Peyer's patch (tissue), 4 donors: Measurements from ENCODE around the gene SSRP1.

Experiments
- POLR2A ChIP-seq, 2 donors: fragments of 450-650 bp; IDR thresholded peaks; one replicate each; pipeline ENCODE4 v1.5.1; 2017; ENCODE audit warnings: antibody characterized with exemption in 2 of 2, mild to moderate bottlenecking in 2 of 2, moderate library complexity in 2 of 2
- TF ChIP-seq, protein P1 (sequence below), 6 experiments: fragments of 450-650 bp in 4 of 6; fragments of 200-600 bp in 2 of 6; sonication (generic) in 1 of 6; IDR thresholded peaks; one replicate each; pipeline ENCODE4 v1.5.1; 2017 to 2019; ENCODE audit warnings: antibody characterized with exemption in 6 of 6, mild to moderate bottlenecking in 3 of 6, moderate library complexity in 1 of 6

GRCh38 chr11:57340039-57340615, 4.4 kb upstream of the SSRP1 start:
- TF ChIP-seq POLR2A (IDR thresholded peaks at IDR 0.05): no peak
- TF ChIP-seq, protein P1, sequence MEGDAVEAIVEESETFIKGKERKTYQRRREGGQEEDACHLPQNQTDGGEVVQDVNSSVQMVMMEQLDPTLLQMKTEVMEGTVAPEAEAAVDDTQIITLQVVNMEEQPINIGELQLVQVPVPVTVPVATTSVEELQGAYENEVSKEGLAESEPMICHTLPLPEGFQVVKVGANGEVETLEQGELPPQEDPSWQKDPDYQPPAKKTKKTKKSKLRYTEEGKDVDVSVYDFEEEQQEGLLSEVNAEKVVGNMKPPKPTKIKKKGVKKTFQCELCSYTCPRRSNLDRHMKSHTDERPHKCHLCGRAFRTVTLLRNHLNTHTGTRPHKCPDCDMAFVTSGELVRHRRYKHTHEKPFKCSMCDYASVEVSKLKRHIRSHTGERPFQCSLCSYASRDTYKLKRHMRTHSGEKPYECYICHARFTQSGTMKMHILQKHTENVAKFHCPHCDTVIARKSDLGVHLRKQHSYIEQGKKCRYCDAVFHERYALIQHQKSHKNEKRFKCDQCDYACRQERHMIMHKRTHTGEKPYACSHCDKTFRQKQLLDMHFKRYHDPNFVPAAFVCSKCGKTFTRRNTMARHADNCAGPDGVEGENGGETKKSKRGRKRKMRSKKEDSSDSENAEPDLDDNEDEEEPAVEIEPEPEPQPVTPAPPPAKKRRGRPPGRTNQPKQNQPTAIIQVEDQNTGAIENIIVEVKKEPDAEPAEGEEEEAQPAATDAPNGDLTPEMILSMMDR (IDR thresholded peaks at IDR 0.05): peak in 1 of 6 experiments; percentile 5
